ENCODE results near the gene KLHL29. TPM values are rescaled to one million over a fixed set of nuclear protein-coding genes. Genes with fewer than 3 reads are reported as not detected.

The KLHL29 gene
- total and polyA plus RNA-seq, 2 of the 13 experiments (the other 11 are each of a cell fraction or from before 2014, with no cell fraction given), result 0.01 TPM; not detected in 1

- TF ChIP-seq ZBTB10 (CRISPR knock-in tag; IDR thresholded peaks at IDR 0.05; ENCODE audit: borderline replicate concordance) (no peak), ZNF549 (CRISPR knock-in tag; IDR thresholded peaks at IDR 0.05) (peak; percentile 78; the same call in 1 of the 2 replicates), TFDP1 (CRISPR knock-in tag; IDR thresholded peaks at IDR 0.05; ENCODE audit: borderline replicate concordance) (peak; percentile 49; the same call in 1 of the 2 replicates), ZNF362 (CRISPR knock-in tag; IDR thresholded peaks at IDR 0.05; ENCODE audit: borderline replicate concordance) (no peak), ZNF468 (CRISPR knock-in tag; IDR thresholded peaks at IDR 0.05) (no peak), DBP (CRISPR knock-in tag; IDR thresholded peaks at IDR 0.05; ENCODE audit: not compliant biosample characterization) (no peak), ZNF713 (CRISPR knock-in tag; IDR thresholded peaks at IDR 0.05) (no peak), ZNF510 (CRISPR knock-in tag; IDR thresholded peaks at IDR 0.05; ENCODE audit: low read depth) (no peak), HNRNPK (IDR thresholded peaks at IDR 0.05; ENCODE audit: low read depth, low read length, poor library complexity, severe bottlenecking) (no peak), NFE2 (CRISPR knock-in tag; IDR thresholded peaks at IDR 0.05) (no peak), HOXA3 (CRISPR knock-in tag; IDR thresholded peaks at IDR 0.05) (peak; percentile 91), HIC2 (CRISPR knock-in tag; IDR thresholded peaks at IDR 0.05; ENCODE audit: low read depth) (no peak), AKAP8 (CRISPR knock-in tag; IDR thresholded peaks at IDR 0.05) (no peak), MYC (CRISPR knock-in tag; IDR thresholded peaks at IDR 0.05; ENCODE audit: borderline replicate concordance) (peak; percentile 62; the same call in 1 of the 2 replicates)
- TF ChIP-seq, protein P1, sequence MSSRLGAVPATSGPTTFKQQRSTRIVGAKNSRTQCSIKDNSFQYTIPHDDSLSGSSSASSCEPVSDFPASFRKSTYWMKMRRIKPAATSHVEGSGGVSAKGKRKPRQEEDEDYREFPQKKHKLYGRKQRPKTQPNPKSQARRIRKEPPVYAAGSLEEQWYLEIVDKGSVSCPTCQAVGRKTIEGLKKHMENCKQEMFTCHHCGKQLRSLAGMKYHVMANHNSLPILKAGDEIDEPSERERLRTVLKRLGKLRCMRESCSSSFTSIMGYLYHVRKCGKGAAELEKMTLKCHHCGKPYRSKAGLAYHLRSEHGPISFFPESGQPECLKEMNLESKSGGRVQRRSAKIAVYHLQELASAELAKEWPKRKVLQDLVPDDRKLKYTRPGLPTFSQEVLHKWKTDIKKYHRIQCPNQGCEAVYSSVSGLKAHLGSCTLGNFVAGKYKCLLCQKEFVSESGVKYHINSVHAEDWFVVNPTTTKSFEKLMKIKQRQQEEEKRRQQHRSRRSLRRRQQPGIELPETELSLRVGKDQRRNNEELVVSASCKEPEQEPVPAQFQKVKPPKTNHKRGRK (CRISPR knock-in tag; IDR thresholded peaks at IDR 0.05), result no peak
- TF ChIP-seq, protein P2, sequence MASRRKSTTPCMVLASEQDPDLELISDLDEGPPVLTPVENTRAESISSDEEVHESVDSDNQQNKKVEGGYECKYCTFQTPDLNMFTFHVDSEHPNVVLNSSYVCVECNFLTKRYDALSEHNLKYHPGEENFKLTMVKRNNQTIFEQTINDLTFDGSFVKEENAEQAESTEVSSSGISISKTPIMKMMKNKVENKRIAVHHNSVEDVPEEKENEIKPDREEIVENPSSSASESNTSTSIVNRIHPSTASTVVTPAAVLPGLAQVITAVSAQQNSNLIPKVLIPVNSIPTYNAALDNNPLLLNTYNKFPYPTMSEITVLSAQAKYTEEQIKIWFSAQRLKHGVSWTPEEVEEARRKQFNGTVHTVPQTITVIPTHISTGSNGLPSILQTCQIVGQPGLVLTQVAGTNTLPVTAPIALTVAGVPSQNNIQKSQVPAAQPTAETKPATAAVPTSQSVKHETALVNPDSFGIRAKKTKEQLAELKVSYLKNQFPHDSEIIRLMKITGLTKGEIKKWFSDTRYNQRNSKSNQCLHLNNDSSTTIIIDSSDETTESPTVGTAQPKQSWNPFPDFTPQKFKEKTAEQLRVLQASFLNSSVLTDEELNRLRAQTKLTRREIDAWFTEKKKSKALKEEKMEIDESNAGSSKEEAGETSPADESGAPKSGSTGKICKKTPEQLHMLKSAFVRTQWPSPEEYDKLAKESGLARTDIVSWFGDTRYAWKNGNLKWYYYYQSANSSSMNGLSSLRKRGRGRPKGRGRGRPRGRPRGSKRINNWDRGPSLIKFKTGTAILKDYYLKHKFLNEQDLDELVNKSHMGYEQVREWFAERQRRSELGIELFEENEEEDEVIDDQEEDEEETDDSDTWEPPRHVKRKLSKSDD (CRISPR knock-in tag; IDR thresholded peaks at IDR 0.05; ENCODE audit: low read depth), result peak; percentile 45; the same call in 1 of the 2 replicates
These were observed 273.5 kb downstream of the KLHL29 start (continued) for GRCh38 chr2:23658466-23658942.

Data from HepG2 (cell line).